ENCODE data around the gene STK11. TPM values are rescaled to one million over a fixed set of nuclear protein-coding genes. Genes with fewer than 3 reads are reported as not detected.

STK11 gene
- total and polyA plus RNA-seq, 2 experiments from 2014 or later = 122 to 180 TPM

GRCh38 chr19:1238369-1239303, 33.1 kb downstream of the STK11 start:
- no peak for TF ChIP-seq CTCF (IDR thresholded peaks at IDR 0.05; ENCODE audit: low read depth, low read length)
- Histone ChIP-seq H3K27ac (peak overlapping the region; percentile 54), H3K27me3 (no peaks in the 10 kb centered on the region), H3K4me3 (peak overlapping the region; percentile 52), H3K4me1 (ENCODE audit: low read depth) (peaks cover 14% of the 10 kb centered on the region), H3K36me3 (peaks cover 6% of the 10 kb centered on the region), H3K9me3 (ENCODE audit: low read depth) (no peaks in the 10 kb centered on the region)
- no peak for DNase-seq (ENCODE audit: low read depth in 1 of 2, low spot score in 1 of 2)

GRCh38 chr19:1239420-1239795, 33.8 kb downstream of the STK11 start:
- TF ChIP-seq CTCF (IDR thresholded peaks at IDR 0.05; ENCODE audit: low read depth, low read length) = no peak
- no peaks in the 10 kb centered on the region for H3K9me3 ChIP-seq (ENCODE audit: low read depth)
- no peak overlapping the region for H3K27ac ChIP-seq
- peaks cover 3% of the 10 kb centered on the region for H3K36me3 ChIP-seq
- no peak for DNase-seq (ENCODE audit: low read depth in 1 of 2, low spot score in 1 of 2)
- H3K4me3 ChIP-seq = no peak overlapping the region
- no peaks in the 10 kb centered on the region for H3K27me3 ChIP-seq
- H3K4me1 ChIP-seq (ENCODE audit: low read depth) = peaks cover 14% of the 10 kb centered on the region

GRCh38 chr19:1239796-1240737, 34.5 kb downstream of the STK11 start:
- peak overlapping the region; percentile 70 for H3K27ac ChIP-seq

GRCh38 chr19:1240925-1241324, 35.3 kb downstream of the STK11 start:
- Histone ChIP-seq H3K9me3 (ENCODE audit: low read depth) (no peaks in the 10 kb centered on the region), H3K4me1 (ENCODE audit: low read depth) (peaks cover 21% of the 10 kb centered on the region), H3K36me3 (no peaks in the 10 kb centered on the region), H3K27me3 (no peaks in the 10 kb centered on the region), H3K4me3 (peak overlapping the region; percentile 99), H3K27ac (no peak overlapping the region)
- DNase-seq (ENCODE audit: low read depth in 1 of 2, low spot score in 1 of 2) = no peak
- no peak for TF ChIP-seq CTCF (IDR thresholded peaks at IDR 0.05; ENCODE audit: low read depth, low read length)

More at GRCh38 chr19:1239796-1240737, 34.5 kb downstream of the STK11 start:
- Histone ChIP-seq H3K4me1 (ENCODE audit: low read depth) (peaks cover 20% of the 10 kb centered on the region), H3K9me3 (ENCODE audit: low read depth) (no peaks in the 10 kb centered on the region), H3K27me3 (no peaks in the 10 kb centered on the region), H3K36me3 (peaks cover 3% of the 10 kb centered on the region), H3K4me3 (peak overlapping the region; percentile 33)
- TF ChIP-seq CTCF (IDR thresholded peaks at IDR 0.05; ENCODE audit: low read depth, low read length) = peak; percentile 58
- DNase-seq (ENCODE audit: low read depth in 1 of 2, low spot score in 1 of 2) = peak; percentile 94 to 96

GRCh38 chr19:1241417-1242095, 36.0 kb downstream of the STK11 start, which contains the start of gene ATP5F1D:
Gene ATP5F1D (plus strand): TSS chr19:1241751. CDS start chr19:1241851, 100 bp downstream.
- Histone ChIP-seq H3K4me1 (ENCODE audit: low read depth) (peaks cover 21% of the 10 kb centered on the region), H3K27me3 (no peaks in the 10 kb centered on the region), H3K4me3 (peak within 1 kb of the TSS; percentile 99), H3K9me3 (ENCODE audit: low read depth) (no peaks in the 10 kb centered on the region), H3K27ac (peak within 1 kb of the TSS; percentile 31), H3K36me3 (no peaks in the 10 kb centered on the region)
- DNase-seq (ENCODE audit: low read depth in 1 of 2, low spot score in 1 of 2) = peak; percentile 95 to 97
- TF ChIP-seq CTCF (IDR thresholded peaks at IDR 0.05; ENCODE audit: low read depth, low read length) = no peak
